K562 (cell line): Measurements from ENCODE around the gene MTPN. TPM values are rescaled to one million over a fixed set of nuclear protein-coding genes. Genes with fewer than 3 reads are reported as not detected.

Source experiments
- EGR1 ChIP-seq: fragments of 450-650 bp; conservative IDR thresholded peaks from 2 replicates; pipeline ENCODE4 v1.6.1; 2017; ENCODE audit warnings: mild to moderate bottlenecking
- GTF2A2 ChIP-seq: IDR thresholded peaks from 2 replicates; pipeline ENCODE4 v1.6.1; 2016; ENCODE audit warnings: mild to moderate bottlenecking, missing genetic modification characterization, missing compliant biosample characterization
- HDAC1 ChIP-seq, 2 experiments: fragments of 450-650 bp; IDR thresholded peaks; 2 replicates each; pipeline ENCODE4 v1.6.1; 2016 to 2017; ENCODE audit warnings: inconsistent platforms in 1 of 2, mild to moderate bottlenecking in 1 of 2, moderate library complexity in 1 of 2
- HSF4 ChIP-seq: fragments of 250-450 bp; sonication (Bioruptor Pico); IDR thresholded peaks from 2 replicates; pipeline ENCODE4 v2.1.2; 2022; ENCODE audit warnings: mild to moderate bottlenecking, moderate library complexity, borderline replicate concordance
- KDM4B ChIP-seq, 2 experiments: fragments of 450-650 bp in 1 of 2; sonication (generic) in 1 of 2; IDR thresholded peaks; 2 replicates each; pipeline ENCODE4 v1.6.1; 2016 to 2017; ENCODE audit warnings: borderline replicate concordance in 2 of 2, antibody characterized with exemption in 1 of 2, low read depth in 1 of 2, mild to moderate bottlenecking in 1 of 2
- LARP7 ChIP-seq: fragments of 450-650 bp; IDR thresholded peaks from 2 replicates; pipeline ENCODE4 v1.6.1; 2016
- MED1 ChIP-seq: sonication (generic); formaldehyde crosslinking; IDR thresholded peaks from 2 replicates; pipeline ENCODE4 v1.8.1; 2023; ENCODE audit warnings: missing genetic modification reagents, borderline replicate concordance
- MTF1 ChIP-seq: fragments of 250-450 bp; sonication (Bioruptor Pico); IDR thresholded peaks from 2 replicates; pipeline ENCODE4 v1.9.0; 2021; ENCODE audit warnings: moderate library complexity, mild to moderate bottlenecking, inconsistent platforms, borderline replicate concordance
- NBN ChIP-seq: fragments of 450-650 bp; IDR thresholded peaks from 2 replicates; pipeline ENCODE4 v1.6.1; 2016; ENCODE audit warnings: low read depth, mild to moderate bottlenecking
- NFXL1 ChIP-seq: fragments of 450-650 bp; formaldehyde crosslinking; IDR thresholded peaks from 2 replicates; pipeline ENCODE4 v1.4.0; 2021; ENCODE audit warnings: mild to moderate bottlenecking
- PHB ChIP-seq: fragments of 250-450 bp; sonication (Bioruptor Pico); IDR thresholded peaks from 2 replicates; pipeline ENCODE4 v1.5.0; 2021
- RAD51 ChIP-seq: fragments of 450-650 bp; IDR thresholded peaks from 2 replicates; pipeline ENCODE4 v1.7.1; 2016; ENCODE audit warnings: low read depth, mild to moderate bottlenecking, borderline replicate concordance
- RBM22 ChIP-seq: fragments of 200-400 bp; formaldehyde crosslinking; IDR thresholded peaks from 2 replicates; pipeline ENCODE4 v1.6.1; 2018; ENCODE audit warnings: low read length, low read depth; ENCODE audit not compliant: poor library complexity, severe bottlenecking
- SLC30A9 ChIP-seq: fragments of 250-450 bp; sonication (Bioruptor Pico); IDR thresholded peaks from 2 replicates; pipeline ENCODE4 v1.8.0; 2022; ENCODE audit warnings: mild to moderate bottlenecking, moderate library complexity
- SMARCE1 ChIP-seq: fragments of 450-650 bp; IDR thresholded peaks from 2 replicates; pipeline ENCODE4 v1.7.1; 2016; ENCODE audit warnings: mild to moderate bottlenecking
- TAF9B ChIP-seq: fragments of 450-650 bp; IDR thresholded peaks from 2 replicates; pipeline ENCODE4 v1.6.1; 2018; ENCODE audit warnings: mild to moderate bottlenecking; ENCODE audit not compliant: partially characterized antibody
- polyA plus RNA-seq, 8 experiments: library from polyadenylated mRNA; depleted of rRNA in 4 of 8; stranded (reverse) in 5 of 8; unstranded in 3 of 8; fragments of >200 nt; fragmentation: Nextera tagmentation in 2 of 8; fragmentation: Illumina TruSeq in 1 of 8; extraction: Ambion mirVana in 2 of 8; extraction: Trizol in 1 of 8; gene quantifications; 2 replicates each; pipeline versions ENCODE4 v1.2.1 to v1.2.3, GENCODE V29; 2011 to 2014; ENCODE audit warnings: inconsistent platforms in 1 of 8, missing spikeins in 1 of 8
- total RNA-seq, 7 experiments: library from RNA; depleted of rRNA in 6 of 7; stranded (reverse); fragments of >200 nt in 6 of 7; fragmentation: Illumina TruSeq in 2 of 7; extraction: Trizol in 2 of 7; gene quantifications; 2 replicates each; pipeline versions ENCODE4 v1.2.1 to v1.2.3, GENCODE V29; 2011 to 2021; ENCODE audit warnings: low replicate concordance in 1 of 7
- TF ChIP-seq, protein P1 (sequence below): fragments of 450-650 bp; formaldehyde crosslinking; IDR thresholded peaks from 2 replicates; pipeline ENCODE4 v1.4.0; 2022; ENCODE audit warnings: missing genetic modification characterization
- TF ChIP-seq, protein P2 (sequence below): sonication (generic); formaldehyde crosslinking; IDR thresholded peaks from 2 replicates; pipeline ENCODE4 v1.4.0; 2020; ENCODE audit warnings: mild to moderate bottlenecking, missing genetic modification reagents
- TF ChIP-seq, protein P3 (sequence below), 2 experiments: fragments of 150-350 bp in 1 of 2; IDR thresholded peaks; 2 replicates each; pipeline ENCODE4 v1.6.1; 2012 to 2016; ENCODE audit warnings: low read depth in 2 of 2, low read length in 2 of 2, mild to moderate bottlenecking in 1 of 2, moderate library complexity in 1 of 2
- TF ChIP-seq, protein P4 (sequence below): sonication (generic); formaldehyde crosslinking; IDR thresholded peaks from 2 replicates; pipeline ENCODE4 v1.8.0; 2022; ENCODE audit warnings: mild to moderate bottlenecking, missing genetic modification reagents, borderline replicate concordance

The MTPN gene
- total and polyA plus RNA-seq, 9 of the 15 experiments (the other 6 are each of a cell fraction or from before 2014, with no cell fraction given), result 68.5 to 261 (median 156) TPM

DNA sequence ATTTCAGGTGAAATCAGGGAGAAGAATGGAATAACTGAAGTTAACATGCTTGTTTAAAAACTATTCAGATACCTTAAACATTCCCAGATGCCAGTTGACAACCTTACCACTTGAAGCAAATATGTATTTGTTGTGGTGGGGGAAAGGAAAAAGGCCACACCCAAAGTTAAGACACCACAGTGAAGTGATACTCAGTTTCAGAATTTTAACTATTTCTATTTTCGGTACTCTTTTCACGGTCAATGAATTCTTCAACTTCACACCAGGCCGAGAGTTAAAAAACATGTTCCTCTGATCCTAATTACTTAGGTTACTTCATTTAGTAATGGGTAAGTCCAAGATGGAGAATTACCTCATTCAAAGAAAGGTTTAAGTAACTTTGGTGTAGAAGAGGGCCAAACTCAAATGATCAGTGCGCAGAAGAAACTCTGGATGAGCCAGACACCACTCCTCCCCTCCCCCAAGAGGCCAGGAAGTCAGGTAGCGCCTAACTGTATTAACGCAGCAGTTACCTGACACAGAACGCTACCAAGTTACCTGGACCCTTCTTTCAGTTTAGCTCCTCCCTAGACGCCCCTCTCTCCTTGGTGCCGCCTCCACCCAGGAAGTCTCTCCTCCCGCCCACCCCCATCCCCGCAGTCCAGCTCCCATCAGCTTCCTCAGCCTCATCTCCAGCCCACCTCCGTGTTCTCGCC is 700 bp downstream of the MTPN start (continued):
- TF ChIP-seq, protein P1, sequence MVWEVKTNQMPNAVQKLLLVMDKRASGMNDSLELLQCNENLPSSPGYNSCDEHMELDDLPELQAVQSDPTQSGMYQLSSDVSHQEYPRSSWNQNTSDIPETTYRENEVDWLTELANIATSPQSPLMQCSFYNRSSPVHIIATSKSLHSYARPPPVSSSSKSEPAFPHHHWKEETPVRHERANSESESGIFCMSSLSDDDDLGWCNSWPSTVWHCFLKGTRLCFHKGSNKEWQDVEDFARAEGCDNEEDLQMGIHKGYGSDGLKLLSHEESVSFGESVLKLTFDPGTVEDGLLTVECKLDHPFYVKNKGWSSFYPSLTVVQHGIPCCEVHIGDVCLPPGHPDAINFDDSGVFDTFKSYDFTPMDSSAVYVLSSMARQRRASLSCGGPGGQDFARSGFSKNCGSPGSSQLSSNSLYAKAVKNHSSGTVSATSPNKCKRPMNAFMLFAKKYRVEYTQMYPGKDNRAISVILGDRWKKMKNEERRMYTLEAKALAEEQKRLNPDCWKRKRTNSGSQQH (CRISPR knock-in tag), result no peak
- TF ChIP-seq, protein P2, sequence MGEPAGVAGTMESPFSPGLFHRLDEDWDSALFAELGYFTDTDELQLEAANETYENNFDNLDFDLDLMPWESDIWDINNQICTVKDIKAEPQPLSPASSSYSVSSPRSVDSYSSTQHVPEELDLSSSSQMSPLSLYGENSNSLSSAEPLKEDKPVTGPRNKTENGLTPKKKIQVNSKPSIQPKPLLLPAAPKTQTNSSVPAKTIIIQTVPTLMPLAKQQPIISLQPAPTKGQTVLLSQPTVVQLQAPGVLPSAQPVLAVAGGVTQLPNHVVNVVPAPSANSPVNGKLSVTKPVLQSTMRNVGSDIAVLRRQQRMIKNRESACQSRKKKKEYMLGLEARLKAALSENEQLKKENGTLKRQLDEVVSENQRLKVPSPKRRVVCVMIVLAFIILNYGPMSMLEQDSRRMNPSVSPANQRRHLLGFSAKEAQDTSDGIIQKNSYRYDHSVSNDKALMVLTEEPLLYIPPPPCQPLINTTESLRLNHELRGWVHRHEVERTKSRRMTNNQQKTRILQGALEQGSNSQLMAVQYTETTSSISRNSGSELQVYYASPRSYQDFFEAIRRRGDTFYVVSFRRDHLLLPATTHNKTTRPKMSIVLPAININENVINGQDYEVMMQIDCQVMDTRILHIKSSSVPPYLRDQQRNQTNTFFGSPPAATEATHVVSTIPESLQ (CRISPR knock-in tag), result 0 out of 2 replicates have a peak, but pooled peaks have one; percentile 74
- TF ChIP-seq HSF4 (CRISPR knock-in tag) (no peak), PHB (CRISPR knock-in tag) (no peak), SMARCE1 (no peak; the same call in 1 of the 2 replicates), SLC30A9 (no peak), NBN (0 out of 2 replicates have a peak, but pooled peaks have one; percentile 6), HDAC1 (IDR thresholded peaks at IDR 0.05) (no peak), TAF9B (peak; percentile 25), MTF1 (no peak), NFXL1 (CRISPR knock-in tag) (no peak), MED1 (CRISPR knock-in tag) (no peak), EGR1 (peak; percentile 62; the same call in 1 of the 2 replicates), LARP7 (no peak), RAD51 (no peak), RBM22 (no peak), GTF2A2 (tag) (no peak), KDM4B (IDR thresholded peaks at IDR 0.05; ENCODE audit: borderline replicate concordance in 2 of 2, low read depth in 1 of 2) (no peak)
- TF ChIP-seq, protein P3, sequence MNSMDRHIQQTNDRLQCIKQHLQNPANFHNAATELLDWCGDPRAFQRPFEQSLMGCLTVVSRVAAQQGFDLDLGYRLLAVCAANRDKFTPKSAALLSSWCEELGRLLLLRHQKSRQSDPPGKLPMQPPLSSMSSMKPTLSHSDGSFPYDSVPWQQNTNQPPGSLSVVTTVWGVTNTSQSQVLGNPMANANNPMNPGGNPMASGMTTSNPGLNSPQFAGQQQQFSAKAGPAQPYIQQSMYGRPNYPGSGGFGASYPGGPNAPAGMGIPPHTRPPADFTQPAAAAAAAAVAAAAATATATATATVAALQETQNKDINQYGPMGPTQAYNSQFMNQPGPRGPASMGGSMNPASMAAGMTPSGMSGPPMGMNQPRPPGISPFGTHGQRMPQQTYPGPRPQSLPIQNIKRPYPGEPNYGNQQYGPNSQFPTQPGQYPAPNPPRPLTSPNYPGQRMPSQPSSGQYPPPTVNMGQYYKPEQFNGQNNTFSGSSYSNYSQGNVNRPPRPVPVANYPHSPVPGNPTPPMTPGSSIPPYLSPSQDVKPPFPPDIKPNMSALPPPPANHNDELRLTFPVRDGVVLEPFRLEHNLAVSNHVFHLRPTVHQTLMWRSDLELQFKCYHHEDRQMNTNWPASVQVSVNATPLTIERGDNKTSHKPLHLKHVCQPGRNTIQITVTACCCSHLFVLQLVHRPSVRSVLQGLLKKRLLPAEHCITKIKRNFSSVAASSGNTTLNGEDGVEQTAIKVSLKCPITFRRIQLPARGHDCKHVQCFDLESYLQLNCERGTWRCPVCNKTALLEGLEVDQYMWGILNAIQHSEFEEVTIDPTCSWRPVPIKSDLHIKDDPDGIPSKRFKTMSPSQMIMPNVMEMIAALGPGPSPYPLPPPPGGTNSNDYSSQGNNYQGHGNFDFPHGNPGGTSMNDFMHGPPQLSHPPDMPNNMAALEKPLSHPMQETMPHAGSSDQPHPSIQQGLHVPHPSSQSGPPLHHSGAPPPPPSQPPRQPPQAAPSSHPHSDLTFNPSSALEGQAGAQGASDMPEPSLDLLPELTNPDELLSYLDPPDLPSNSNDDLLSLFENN (IDR thresholded peaks at IDR 0.05; ENCODE audit: low read depth in 2 of 2, low read length in 2 of 2), result no peak
- TF ChIP-seq, protein P4, sequence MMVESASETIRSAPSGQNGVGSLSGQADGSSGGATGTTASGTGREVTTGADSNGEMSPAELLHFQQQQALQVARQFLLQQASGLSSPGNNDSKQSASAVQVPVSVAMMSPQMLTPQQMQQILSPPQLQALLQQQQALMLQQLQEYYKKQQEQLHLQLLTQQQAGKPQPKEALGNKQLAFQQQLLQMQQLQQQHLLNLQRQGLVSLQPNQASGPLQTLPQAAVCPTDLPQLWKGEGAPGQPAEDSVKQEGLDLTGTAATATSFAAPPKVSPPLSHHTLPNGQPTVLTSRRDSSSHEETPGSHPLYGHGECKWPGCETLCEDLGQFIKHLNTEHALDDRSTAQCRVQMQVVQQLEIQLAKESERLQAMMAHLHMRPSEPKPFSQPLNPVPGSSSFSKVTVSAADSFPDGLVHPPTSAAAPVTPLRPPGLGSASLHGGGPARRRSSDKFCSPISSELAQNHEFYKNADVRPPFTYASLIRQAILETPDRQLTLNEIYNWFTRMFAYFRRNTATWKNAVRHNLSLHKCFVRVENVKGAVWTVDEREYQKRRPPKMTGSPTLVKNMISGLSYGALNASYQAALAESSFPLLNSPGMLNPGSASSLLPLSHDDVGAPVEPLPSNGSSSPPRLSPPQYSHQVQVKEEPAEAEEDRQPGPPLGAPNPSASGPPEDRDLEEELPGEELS (CRISPR knock-in tag), result no peak
